ENCODE data around the gene ANKFN1.
"Not testable (repeated sequence)": the region's sequence is repeated elsewhere in the genome, so short reads cannot be mapped to it uniquely, and the experiment has no call there.

ANKFN1 gene

DNA sequence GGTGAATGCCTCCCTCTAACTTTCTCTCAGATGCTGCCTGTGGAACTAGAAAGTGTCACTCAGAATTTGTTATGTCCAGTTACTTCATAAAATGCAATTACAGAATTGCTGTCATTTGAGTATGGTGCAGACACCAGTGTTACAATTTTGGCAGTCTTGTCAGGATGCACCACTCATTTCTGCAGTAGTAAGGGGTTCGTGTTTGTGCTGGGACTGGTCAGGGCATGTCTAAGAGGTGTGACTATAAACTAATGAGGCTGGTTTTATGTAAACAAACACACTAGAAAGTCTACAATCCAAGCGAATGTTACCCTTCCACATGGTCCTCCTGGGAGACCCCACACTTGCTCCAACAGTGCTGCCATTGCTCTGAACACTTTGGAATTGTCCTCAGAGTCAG is 206.2 kb downstream of the ANKFN1 start:
- DNase-seq: no peak

DNA sequence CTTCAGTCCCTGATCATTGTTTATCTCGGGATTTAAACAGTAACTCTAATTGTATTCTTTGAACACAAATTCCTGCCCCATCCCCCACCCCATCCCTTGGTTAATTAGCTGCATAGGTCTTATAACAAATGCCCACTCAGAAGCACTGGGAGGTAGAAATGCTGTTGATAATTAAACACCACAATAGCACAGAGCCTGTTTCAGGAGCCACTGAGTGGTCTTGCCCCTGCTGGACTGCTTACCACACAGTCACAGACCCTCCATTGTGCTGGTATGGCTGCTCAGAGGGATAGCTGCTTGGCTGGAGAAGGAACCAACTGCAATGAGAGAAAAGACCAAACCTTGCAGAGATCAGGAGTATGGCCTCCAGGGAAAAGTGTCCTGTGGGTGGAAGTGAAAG is 214.1 kb downstream of the ANKFN1 start:
- DNase-seq: no peak

DNA sequence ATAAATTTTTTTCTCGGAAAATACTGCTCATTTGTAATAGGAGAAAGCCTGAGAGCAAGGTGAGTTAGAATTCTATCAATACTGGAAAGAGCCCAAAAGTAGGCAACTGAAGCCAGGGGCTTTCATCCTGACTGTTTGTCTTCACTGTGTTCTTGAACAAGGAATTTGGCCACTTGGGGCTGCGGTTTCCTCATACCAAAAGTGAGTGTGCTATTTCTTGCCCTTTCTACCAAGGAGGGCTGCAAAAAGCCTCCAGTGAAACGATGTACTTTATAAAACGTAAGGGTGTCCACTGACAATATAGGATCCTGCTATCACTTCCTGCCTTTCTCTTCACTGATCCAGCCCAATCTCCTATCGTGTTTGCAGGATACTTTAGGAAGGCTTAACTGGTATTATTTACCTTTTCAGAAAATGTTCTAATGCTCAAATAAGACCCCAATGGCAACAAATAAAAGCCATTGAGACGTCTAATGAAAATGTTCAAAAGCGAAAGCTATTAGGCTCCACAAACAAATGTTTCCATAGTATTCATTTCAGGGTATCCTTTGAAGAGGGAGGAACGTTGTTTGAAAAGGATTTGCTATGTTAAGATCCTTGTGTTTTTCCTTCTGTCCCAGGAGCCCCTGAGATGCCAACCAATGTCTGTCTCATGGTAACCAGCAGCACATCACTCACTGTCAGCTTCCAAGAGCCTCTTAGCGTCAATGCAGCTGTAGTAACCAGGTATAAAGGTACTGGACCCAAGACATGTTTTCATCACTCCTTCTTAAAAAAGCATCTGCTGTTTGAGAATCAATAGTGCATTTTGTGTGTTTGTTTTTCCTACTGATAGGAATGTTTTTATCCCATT is 220.9 kb downstream of the ANKFN1 start:
- DNase-seq: no peak

DNA sequence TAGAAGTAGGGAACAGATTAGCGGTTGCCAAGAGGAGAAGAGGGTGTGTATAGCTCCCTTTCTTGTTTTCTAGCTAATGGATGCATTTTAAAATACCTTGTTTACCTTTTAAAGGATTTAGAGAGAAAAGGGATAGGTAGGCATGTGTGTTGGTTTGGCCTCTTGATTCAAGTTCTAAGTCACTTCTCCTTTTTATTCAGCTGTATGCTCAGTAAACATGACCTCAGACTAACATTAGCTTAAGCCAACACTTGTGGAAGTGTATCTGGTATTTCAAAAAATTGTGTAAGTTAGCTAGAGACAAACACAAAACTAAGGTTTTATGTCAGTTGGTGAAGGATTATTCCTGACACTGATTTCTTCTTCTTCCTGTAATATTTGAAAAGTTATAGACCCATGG is 236.1 kb downstream of the ANKFN1 start:
- no peak for DNase-seq

DNA sequence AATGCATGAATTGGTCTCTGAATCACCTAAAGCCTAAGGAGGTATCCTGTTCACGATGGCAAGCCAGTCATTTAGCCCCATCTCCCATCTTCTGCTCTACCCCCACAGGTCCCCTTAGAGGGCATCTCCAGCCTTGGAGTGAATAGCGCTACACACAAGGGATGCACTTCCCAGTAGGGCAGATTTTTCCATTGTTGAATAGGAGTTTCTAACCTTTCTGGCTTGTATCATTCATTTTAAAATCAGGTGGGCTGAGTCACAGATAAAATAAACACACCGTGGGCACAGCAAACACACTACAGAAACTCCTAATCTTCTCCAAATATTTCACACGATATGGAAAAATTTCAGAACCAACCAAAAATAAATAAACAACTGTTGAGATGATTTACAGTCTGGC is 239.0 kb downstream of the ANKFN1 start:
- no peak for DNase-seq

DNA sequence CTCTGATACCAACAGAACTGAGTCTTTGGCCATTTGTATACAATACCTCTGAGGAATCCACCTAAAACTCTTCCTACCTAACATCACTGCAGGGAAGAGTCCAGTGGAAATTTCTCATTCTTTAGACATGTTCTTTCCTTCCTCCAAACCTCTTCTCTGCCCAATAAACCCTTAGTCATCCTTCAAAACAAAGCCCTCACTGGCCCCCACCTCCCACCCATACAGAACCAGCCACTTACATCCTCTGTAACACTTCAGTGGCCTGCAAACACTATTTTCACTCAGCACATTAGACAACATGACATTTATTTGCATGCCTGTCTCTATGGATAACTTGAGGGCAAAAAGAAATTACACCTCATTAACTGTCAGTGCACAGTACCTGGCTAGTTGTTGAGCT is 239.9 kb downstream of the ANKFN1 start:
- no peak for DNase-seq

DNA sequence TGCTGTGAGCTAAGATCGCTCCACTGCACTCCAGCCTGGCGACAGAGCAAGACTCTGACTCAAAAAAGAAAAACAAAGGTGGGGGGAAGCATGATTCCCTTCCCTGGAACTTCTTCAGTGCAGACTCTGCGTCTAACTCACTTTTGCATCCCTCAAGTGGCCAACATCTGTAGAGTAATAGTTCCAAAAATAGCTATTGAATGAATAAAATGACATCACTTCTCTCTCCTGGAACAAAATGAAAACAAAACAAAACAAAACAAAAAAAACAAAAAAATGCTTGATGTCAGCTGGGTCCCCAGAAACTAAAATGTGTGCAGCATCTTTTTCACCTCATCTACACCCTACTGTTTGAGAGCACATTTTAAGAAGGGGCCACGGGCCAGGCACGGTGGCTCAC is 242.5 kb downstream of the ANKFN1 start:
- no peak for DNase-seq

DNA sequence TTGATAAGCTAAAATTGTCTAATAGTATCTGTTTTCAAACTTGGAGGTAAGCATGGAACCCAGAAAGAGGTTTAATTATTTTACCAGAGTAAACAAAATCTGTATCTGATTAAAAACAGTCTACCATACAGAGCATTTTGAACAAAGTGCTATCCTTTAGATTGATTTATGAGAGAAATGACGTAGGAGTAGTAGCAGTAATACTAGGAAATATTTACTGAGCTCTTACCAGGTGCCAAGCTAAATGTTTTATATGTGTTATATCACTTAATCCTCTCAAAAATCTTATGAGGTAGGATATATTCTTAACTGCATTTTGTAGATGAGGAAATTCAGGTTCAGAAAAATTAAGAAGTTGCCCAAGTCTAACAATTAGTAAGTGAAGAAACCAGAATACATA is 253.8 kb downstream of the ANKFN1 start:
- DNase-seq: no peak

DNA sequence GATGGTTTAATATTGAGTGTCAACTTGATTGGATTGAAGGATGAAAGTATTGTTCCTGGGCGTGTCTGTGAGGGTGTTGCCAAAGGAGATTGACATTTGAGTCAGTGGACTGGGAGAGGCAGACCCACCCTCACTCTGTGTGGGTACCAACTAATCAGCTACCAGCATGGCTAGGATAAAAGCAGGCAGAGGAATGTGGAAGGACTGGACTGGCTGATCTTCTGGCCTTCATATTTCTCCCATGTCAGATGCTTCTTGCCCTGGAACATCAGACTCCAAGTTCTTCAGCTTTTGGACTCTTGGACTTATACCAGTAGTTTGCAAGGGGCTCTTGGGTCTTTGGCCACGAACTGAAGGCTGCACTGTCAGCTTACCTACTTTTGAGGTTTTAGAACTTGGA is 259.1 kb downstream of the ANKFN1 start:
- not testable (repeated sequence) for DNase-seq

DNA sequence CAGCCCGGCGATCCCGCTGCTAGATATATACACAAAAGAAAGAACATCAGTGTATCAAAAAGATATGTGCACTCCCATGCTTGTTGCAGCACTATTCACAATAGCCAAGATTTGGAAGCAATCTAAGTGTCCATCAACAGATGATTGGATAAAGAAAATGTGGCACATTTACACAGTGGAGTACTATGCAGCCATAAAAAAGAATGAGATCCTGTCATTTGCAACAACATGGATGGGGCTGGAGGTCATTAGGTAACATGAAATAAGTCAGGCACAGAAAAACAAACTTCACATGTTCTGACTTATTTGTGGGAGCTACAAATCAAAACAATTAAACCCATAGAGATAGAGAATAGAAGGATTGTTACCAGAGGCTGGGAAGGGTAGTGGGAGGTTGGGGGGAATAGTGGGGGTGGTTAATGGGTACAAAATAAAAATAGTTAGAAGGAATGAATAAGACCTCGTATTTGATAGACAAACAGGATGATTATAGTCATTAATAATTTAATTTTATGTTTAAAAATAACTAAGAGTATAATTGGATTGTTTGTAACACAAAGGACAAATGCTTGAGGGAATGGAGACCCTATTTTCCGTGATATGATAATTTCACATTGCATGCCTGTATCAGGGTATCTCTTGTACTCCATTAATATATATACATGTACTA is 263.5 kb downstream of the ANKFN1 start:
- DNase-seq: no peak

DNA sequence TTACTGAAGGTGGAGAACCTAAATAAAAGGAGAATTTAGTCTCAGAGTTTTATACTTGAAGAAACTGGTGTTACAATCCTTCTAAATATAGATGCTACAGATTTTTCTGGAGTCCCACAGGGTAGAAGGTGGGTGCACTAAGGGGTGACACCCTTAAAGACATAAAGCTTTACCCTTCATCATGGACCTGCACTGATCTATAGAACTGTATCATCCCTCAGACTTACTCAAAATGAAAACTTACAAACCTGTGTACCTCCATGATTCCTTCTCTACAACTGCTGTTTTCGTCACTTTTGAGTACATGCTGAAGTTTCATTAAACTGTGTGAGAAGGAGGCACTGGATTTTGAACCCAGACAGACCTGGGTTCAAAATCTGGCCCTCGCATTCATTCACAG is 270.7 kb downstream of the ANKFN1 start:
- DNase-seq: no peak

DNA sequence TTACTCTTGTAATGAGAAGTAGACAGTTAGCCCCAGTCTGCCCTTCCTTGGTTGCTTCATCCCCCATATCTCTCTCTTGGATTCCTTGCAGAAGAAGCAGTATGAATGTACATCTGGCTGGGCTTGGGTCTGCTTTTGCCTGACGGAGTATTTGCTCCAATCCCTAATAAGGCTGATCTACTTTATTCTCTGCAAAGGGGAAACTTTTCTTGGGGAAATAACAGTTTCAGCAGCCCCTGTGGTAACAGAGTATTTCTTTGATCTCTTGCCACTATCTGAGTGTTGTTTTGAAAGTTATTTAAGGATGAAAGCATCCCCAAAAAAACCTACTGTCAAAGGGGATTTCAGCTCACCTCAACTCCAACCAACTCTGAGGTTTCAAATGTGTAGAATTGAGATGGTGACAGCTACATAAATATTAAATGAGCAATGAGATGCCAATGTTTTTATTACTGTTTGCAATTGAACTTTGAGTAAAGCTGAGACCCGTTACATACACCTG is 271.3 kb downstream of the ANKFN1 start:
- no peak for DNase-seq

DNA sequence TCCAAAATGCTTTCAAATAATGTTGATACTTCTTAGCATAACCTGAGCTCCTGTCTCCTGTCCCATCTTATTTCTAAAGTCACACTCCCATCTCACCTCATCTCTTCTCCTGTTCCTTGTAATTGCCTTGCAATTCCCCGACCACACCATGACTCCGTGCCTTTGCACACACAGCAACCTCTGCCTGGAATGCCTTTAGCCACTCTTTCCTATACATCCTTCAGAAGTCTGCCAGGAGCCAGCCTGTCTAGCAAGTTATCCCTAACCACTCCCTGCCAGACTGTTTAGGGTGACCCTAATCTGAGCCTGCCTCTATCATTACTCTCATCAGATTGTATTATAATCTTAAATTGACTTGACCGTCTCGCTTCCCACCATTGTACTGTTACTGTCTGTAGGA is 272.2 kb downstream of the ANKFN1 start:
- no peak for DNase-seq

DNA sequence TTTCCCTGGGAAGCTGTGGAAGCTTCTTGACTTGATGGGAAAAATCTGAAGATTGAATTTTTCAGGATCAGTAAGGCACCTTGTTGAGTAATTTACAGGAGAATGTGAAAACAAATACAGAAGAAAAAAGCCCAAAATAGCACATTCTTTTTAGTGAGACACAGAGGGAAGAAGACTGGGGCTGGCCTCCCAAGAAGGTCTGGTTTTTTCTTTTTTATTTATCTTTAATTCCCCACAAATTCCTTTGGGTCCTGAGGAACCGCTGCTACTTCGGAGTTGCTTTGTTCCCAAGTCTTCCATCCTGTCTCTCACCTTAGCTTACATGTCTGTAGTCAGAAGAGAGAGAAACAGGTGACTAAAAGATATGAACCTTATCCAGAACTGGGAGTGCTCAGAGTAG is 273.6 kb downstream of the ANKFN1 start:
- no peak for DNase-seq

DNA sequence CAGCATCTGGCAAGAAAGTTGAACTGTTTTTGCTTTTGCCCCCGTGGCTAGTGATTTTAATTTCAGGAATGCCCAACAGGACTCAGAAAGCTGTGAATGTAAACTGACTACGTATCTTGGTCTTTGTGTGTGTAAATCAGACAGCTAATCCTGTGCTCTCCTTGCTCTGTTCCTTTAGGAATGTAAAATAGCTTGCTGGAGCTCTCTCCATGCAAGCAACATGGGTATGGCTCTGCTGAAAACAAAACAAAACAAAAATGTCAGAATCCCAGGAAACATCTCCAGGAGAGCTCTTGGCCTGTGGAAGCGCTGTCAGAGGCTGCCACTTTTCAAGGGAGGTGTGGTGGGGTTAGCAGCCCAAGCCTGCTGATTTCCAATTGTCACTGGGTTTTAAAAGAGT is 278.5 kb downstream of the ANKFN1 start:
- no peak for DNase-seq

DNA sequence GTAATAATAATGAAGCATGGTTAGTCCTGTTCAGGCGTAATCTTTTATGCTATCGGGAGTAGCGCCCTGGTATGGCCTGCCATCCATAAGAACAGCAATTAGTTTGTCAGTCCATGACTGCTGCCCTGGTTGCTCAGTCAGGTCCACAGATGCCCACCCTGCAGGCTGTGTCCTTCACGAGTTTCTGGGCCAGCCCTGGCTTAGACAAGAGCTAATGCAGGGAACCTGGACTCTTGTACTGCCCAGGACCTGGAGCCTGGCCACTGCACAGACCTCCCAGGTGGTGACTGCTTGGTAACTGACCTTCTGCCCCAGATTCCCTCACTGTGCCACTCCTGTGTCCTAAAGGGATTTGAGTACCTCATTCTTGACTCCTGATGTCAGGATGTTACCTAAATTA is 279.2 kb downstream of the ANKFN1 start:
- no peak for DNase-seq

DNA sequence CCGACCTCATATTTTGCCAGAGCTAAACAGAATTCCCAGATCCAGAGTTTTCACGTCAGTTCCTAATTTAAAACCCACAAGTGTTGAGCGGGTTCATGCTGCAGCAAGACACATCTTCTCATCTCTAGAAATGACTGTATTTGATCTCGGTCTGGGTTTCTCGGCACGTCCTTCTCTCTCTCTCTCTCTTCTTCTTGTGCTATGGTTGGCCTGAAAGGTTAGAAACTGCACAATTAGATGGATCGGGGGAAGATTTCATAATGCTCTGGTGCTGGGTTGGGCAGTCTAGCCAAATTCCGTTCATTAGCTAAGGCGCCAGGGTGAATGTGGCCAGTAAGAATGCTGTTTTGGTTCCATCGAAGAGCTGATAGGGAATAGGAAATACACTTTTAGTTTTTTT is 281.3 kb downstream of the ANKFN1 start:
- DNase-seq: no peak

DNA sequence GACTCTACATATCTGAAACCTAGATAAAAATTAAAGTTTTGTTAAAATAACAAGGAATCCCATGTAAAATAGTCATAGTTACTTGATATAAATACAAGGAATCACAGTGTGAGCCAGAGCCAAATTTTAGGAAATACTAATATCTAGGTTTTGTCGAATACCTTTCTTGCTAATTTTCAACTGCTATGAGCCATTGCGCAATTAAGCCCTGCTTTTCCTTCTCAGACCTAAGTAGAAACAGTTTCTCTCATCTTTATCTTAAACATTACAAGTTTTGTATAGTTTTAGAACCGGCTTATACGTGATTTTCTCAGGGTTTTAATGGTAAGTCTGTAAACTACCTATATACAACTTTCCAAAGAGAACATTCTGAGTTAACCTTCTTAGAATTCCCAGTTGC is 282.9 kb downstream of the ANKFN1 start:
- no peak for DNase-seq

DNA sequence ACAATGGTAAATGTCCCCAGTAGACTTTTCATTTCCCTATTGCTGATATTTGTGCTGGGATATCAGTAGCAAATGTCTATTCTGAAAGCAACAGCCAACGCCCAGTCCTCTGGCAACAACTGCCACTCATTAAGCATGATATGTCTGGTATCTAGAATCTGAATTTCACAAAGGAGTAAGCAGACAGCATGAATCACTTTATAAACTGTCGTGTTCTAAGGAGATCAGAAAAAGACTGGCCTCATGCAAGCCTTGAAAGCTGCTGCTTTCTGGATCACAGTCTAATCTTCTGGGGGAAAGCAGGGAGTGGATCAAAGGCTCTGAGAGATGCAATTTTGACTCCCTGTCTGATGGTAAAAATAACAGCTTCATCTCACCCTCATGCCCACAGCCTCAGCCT is 287.1 kb downstream of the ANKFN1 start:
- no peak for DNase-seq

DNA sequence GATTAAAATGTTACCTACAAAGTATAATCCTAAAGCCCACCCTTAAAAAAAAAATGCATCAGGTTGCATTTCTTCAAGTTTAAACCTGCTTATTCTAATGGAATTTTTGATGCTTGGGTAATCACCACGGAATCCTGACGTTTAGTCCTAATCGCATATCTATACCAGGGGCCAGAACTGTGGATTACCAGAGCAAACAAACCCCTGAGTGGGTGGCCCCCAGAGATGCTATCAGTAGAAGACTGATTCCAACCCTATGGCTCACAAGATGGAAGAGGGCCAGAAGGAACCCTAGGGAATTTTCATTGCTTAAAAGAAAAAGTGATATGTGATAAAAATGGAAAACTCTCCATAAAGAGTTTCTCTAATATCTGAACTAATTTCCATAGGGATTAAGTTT is 288.0 kb downstream of the ANKFN1 start:
- no peak for DNase-seq

DNA sequence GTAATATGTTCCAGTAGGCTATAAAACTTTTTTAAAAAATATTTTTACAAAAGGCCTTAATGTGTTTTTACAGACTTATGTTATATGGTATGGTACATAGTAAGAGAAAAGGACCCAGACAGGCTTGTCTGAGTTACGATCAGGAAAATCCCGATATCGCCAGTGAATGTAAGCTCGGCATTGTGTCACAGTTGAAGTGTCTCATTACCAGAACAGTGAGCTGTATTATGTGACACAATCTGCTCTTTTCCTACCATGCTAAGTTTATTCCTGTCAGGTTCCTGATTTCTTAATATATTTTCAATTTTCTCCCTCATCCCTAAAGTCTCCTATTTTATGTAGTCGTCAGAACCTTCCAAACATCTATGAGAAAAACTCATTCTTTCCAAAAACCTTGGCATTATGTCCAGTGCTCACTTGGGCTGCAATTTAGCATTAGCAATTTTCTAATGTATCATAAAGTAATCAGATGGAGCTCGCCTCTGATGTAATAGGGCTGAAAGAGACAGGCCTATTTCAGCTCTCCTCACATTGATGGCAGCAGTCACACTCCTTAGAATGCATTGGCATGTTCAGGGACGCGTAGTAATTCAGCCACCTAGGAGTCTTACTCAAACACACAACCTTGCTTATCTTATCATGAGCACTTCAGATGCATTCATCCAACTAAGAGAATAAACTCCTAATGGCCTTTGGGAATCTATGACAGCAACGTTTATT is 292.6 kb downstream of the ANKFN1 start:
- no peak for DNase-seq

DNA sequence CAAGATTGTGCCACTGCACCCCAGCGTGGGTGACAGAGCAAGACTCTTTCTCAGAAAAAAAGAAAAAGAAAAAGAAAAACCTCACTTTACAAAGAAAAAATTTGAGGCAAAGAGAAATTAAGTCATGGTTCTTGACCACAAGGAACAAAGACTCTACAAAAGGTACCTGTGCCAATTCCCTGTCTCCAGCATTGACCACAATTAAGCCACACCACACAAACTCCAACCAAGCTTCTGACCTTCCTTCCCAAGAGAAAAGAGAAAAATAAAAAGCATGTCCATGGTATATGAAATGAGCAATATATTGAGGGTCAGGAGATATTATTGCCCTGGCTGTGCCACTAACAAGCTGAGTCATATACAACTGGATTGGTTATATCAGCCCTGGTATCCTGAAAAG is 293.9 kb downstream of the ANKFN1 start:
- no peak for DNase-seq

DNA sequence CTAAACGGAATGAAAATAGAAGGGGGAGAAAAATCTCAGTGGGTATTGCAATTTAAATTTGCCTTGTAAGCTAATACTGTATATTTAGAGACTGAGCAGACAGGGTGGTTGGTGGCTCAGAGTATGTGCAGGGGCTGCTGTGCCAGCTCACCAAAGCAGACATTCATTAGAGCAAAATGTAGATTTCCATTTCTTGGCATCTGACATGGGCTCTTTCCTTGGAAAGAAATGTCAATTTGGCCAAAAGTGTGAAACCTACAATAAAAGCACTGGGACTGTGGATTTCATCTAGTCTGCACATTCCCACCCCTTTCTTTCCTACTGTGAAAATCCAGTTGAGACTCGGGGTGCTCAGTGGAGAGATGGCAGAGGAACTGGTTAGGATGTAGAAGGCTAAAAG is 295.1 kb downstream of the ANKFN1 start:
- DNase-seq: no peak

DNA sequence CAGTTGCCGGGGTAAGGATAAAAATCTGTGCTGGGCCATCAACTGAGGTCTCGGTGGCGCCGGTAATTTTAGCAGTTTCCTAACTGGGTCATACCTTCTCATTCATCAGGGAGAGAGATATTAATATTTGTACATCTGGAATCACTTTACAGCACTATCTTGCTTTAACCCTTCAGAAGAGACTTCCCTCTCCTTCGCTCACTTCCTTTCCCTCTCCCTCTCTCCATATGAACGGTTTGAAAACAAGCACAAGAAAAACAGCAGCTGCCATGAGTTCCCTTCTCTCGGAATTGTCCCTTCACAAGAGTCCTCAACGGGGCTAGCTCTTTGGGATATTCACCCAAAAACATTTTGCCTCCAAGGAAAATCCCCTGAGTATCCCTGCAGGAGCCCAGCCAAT is 295.9 kb downstream of the ANKFN1 start:
- DNase-seq: no peak

All from CD4-positive, alpha-beta T cell treated with Interleukin-4 for 4 hours (primary cell).